GM19397 (cell line): ENCODE data around the gene RABAC1.
"Not testable (repeated sequence)": the region's sequence is repeated elsewhere in the genome, so short reads cannot be mapped to it uniquely, and the experiment has no call there.

Experiments used
- ATAC-seq: cut with Tn5 transposase; IDR thresholded peaks from one replicate; pipeline ENCODE4 v1.9.1; 2021; ENCODE audit warnings: mild to moderate bottlenecking, moderate library complexity; ENCODE audit not compliant: unreplicated experiment

RABAC1 gene

DNA sequence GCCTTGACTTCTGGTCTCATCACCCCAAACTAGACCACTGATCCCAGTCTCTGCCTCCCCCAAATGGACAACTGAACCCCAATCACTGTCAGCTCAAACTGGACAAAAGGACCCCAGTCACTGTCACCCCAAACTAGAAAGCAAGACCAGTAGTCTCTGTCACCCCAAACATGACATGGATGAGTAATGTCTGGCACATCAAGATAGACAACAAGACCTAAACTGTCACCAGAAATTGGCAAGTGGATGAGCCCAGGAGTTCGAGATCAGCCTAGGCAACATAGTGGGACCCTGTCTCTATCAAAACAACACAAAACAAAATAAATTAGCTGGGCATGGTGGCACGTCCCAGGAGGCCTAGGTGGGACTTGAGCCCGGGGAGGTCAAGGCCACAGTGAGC is 12.0 kb downstream of the RABAC1 start:
- ATAC-seq = no peak

DNA sequence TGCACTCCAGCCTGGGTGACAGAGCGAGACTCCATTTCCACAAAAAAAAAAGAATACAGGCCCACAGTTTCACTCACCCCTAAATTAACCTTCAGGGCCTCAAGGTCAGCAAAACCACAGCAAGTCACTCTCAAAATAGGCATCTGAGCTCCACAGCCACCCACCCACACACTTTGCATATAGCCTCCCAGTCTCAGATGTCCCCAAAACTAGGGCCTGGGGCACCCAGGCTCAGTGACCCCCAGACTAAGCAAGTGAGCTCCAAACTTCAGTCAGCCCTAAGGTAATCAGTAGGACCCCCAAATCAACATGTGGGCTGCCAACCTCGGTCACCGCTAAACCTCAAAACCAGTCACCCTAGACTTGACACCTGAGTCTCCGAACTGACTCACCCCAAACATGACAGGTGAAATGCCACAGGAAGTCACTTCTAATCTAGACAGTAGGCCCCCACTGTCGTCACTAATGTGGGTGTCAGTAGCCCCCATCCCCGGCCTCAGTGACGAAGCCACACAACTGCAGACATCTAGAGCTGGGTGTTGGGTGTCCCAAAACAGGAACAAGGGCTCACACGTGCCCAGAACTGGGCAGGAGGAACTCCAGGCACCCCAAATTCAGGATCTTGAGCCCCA is 13.9 kb downstream of the RABAC1 start:
- ATAC-seq = peak; percentile 78

DNA sequence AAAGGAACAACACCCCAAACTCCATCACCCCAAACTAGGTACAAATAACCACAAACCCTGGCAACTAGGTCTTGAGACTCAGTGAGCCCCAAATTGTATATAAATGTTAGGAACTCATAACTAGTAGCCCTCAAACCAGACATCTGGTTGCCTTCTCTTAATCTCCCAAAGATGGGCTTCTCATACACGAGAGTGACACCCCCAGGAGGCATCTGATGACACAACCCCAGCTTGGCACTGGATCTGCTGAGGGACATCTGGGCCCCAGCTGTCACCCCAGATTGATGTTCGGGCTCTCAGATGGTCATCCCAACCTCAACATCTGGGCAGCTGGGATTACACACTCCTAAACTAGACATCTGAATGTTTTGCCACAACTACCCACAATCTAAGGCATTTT is 14.8 kb downstream of the RABAC1 start:
- no peak for ATAC-seq

DNA sequence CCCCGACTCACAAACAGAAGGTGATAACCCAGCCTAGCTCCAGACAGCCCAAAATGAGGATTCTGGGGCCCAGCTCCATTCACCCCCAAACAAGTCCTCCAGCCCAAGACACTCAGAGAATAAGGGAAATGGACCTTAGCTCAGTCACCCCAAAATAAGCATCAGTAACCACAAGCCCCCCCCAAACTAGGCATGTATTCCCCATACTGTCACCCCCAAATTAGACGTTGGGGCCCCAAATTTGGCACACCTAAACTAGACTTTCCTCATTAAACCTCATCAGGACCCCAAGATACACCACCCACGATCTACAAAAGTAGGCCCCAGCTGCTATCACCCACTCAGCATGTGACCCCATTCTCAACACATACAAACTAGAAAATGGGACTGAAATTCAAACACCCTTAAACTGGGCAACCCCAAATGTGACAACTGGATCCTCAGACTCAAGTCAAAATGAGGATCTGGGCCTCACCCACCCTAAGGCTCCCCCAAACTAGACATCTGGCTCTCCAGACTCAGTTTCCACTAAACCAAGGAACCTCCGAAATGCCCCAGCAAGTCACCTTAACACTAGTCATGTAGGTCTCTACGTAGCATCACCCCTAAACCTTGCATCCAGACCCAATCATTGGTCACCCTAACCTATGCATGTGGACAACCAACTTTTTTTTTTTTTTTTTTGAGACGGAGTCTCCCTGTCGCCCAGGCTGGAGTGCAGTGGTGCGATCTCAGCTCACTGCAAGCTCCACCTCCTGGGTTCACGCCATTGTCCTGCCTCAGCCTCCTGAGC is 17.5 kb downstream of the RABAC1 start:
- ATAC-seq = no peak

DNA sequence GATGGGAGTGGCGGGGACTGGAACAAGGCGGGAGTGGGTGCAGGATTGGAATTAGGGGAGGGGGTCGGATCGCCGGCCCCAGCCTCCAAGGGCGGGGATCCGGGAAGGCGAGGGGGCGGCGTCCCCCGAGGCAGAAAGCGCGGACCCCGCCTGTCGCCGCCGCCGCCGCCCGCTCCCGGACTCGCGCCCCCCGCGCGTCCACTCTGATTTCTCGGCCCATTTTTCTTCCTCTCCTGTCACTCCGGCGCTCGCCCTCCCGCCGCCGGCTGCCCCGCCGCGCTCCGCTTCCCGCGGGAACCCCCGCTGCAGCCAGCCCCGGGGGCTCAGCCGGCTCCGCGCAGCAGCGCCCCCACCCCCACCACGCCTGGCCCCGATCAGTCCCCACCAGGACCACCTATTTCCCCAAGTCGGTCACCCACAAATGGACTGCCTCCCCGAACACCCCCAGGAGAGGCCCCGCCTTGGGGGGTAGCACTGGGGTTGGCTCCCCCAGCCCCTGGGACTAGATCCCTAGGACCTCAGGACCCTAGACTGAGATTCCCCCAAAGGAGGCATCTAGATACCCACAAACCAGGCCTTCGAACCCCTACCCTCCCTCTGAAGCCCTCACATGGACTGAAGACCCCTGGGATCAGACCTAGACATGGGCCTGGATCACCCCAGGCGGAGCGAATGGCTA is 18.3 kb downstream of the RABAC1 start:
- ATAC-seq = no peak

DNA sequence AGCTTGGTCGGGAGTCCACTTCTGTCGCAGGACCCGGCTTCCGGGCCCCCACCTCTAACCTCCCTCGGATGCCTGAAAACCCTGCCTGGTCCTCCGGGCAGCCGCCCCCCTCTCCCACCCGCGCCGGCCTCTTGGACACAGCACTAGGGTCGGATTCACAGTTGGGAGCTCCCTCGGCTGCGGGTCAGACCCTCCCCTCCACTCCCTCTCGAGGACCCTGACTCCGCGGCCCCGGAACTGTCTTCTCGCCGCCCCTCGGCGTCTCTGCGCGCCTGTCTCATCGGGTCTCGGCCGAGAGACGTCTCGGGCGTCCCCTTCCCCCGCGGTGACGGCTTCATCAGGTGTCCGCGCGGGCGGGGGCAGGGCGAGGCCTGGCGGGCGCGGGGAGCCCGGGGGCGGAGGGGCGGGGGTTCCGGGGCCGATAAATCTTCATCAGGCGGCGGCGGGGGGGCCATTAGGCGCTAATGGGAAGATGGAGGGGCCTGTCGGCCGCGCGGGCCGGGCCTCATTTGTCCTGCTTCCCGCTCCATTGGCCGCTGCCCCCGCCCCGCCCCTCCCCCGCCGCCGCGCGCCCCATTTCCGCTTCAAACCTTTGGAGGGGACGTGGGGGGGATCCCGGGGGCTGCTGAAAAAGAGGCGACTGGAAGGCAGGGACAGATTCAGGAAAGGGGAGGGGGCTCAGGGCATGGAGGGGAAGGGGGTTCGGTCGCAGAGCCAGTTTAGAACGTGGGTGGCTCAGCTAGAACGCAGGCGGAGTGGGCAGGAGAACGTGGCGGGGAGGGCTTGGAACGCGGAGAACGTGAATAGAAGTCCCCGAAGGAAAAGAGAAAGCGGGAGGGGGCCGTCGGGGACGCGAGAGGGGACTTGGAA is 19.0 kb downstream of the RABAC1 start:
- no peak for ATAC-seq

DNA sequence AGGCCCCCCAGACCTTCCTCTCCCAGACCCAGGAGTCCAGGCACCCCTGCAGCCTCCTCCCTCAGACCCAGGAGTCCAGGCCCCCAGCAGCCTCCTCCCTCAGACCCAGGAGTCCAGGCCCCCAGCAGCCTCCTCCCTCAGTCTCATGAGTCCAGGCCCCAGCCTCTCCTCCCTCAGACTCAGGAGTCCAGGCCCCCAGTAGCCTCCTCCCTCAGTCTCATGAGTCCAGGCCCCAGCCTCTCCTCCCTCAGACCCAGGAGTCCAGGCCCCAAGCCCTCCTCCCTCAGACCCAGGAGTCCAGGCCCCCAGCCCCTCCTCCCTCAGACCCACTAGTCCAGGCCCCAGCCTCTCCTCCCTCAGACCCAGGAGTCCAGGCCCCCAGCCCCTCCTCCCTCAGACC is 19.9 kb downstream of the RABAC1 start:
- not testable (repeated sequence) for ATAC-seq

DNA sequence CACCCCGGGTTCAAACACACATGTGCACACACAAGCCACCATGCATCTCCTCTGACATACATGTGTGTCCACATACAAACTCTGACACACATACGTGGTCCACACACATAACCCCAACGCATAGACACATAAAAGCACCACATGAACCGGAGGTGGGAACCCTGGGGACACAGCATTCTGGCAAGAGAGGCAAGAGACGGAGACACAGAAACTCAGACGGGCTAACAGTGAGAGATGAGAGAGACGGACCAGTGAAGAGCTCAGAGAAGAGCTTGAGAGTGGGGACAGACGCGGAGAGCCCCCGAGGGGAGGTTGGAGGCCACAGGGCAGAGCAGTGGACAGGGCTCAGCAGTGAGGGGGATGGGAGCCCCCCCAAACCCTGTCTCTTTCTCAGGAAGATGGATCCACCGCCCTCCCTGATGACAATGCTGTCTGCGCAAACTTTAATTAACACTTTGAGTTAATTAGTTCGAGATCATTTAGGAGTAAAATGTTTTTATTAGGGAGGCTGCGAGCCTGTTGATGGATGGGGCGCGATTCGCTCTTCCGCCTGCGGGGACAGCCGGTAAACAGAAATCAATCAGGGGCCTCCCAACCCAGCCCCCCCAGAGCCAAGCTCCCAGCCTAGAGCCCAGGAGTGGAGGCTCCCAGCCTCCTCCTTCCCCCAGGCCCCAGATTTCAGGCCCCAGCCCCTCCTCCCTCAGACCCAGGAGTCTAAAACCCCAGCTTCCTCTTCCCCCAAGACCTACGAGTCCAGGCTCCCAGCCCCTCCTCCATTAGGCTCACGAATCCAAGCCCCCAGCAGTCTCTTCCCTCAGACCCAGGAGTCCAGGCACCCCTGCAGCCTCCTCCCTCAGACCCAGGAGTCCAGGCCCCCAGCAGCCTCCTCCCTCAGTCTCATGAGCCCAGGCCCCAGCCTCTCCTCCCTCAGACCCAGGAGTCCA is 21.3 kb downstream of the RABAC1 start:
- ATAC-seq = no peak

DNA sequence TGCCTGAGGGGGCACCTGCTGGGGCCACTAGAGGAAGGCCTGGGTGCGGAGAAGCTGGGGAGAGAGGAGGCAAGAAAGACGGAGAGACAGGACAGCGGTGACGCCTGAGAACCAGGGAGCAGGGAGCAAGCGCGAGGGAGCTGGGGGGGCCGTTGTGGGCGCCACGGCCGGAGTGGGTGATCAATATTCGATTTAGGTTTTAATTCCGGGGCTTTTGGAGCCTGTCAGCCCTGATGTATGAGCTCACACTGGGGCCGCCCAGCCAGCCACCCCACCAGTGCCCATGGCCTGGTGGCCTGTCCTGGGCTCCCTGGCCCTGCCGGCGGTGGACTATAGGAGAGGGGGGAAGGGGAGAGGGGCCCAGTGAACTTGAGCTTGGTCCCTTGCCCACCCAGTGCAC is 22.2 kb downstream of the RABAC1 start:
- ATAC-seq = no peak

DNA sequence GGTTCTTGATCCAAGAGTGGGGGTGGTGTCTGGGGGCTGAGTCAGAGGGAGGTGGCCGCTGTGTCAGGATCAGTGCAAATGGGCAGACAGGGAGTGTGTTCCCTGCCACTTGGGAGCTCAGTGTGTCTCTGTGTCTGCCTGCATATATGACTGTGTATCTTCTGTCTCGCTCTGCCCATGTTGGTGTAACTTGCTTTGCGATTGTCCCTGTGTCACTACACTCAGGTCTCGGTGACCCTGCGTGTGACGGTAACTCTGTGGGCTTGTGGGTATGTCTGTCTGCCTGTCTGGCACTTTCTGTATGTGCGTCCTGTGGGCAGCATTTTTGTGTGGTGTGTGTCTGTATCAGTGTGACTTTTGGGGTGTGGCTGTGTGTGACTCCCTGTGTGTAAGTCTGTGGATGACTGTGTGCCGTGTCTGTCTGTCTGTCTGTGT is 22.7 kb downstream of the RABAC1 start:
- ATAC-seq = no peak

DNA sequence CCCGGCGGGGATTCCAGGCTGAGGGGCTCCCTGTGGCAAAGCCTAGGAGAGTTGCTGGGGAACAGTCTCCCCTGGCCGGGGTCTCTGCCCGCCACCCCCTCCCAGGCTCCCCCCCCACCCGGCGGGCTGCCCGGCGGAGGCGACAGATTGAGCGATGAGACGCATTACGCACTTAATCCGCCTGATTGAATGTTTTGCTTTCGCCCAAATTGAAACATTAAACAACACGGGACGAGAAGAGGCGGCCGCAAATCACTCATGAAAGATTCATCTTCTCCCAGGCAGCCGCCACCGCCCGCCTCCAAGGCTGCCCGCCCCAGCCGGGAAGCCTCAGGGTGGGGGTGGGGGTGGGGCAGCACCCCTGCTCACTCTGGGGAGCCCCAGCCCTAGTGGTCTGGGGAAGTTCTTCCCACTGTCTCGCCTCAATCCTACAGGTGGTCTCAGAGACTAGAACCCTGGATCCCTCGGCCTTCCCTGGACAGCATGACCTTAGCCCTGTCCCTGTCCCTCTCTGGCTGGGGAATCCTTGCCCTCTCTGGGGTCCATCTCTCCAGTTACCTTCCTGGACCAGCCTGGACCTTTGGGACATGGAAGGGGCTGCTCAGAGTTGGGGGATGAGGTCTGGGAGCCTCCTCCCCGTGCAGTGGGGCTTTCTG is 23.2 kb downstream of the RABAC1 start:
- no peak for ATAC-seq

DNA sequence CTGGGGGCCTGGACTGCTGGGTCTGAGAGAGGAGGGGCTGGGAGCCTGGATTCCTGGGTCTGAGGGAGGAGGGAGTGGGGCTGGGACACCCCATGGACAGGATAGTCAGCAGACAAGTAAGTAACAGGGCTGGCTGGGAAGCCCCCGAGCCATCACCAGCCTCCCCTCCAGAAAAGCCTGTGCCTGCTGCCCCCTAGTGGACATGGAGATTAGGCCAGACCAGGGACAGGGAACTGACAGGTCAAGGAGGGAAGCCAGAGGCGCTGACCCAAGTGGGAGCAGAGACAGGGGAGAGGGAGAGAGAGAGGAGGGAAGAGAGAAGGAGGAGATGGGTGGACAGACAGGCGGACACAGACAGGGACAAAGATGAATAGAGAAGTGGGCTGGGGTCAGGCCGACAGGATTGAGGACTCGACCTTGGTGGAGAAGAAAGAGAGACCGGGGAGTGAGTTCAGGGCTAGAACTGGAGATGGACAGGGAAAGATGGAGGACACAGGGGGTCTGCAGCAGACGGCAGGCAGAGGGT is 24.2 kb downstream of the RABAC1 start:
- no peak for ATAC-seq

DNA sequence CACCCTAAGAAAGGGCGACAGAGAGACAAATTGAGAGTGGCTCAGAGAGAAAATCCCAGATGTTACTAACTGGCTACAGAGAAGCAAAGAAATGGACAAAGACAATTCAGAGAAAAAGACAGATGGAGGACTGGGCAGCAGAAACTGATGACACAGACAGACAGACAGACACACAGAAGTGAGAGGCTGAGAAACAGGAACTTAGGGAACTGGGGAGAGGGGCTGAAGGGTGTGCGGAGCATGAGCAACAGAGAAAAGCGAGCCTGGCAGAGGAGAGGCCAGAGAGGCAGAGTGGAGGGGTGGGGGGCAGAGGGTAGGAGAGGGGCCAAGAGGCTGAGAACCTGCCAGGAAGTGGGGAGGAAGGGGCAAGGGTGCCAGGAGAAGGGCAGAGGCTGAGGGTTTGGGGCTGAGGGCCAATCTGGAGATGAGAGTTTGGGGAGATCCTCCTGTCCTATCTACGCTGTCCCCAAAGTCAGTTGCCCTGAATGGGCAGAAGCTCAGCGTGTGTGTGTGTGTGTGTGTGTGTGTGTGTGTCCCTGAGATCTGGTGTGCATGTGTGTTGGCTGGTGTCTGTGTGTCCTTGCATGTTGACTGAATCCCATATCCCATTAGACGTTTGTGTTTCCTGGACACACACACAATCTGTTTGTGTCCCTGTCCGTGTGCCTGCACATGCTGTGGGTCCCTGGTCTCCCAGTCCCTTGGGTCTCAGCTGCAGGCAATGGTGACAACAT is 25.3 kb downstream of the RABAC1 start:
- ATAC-seq = no peak

DNA sequence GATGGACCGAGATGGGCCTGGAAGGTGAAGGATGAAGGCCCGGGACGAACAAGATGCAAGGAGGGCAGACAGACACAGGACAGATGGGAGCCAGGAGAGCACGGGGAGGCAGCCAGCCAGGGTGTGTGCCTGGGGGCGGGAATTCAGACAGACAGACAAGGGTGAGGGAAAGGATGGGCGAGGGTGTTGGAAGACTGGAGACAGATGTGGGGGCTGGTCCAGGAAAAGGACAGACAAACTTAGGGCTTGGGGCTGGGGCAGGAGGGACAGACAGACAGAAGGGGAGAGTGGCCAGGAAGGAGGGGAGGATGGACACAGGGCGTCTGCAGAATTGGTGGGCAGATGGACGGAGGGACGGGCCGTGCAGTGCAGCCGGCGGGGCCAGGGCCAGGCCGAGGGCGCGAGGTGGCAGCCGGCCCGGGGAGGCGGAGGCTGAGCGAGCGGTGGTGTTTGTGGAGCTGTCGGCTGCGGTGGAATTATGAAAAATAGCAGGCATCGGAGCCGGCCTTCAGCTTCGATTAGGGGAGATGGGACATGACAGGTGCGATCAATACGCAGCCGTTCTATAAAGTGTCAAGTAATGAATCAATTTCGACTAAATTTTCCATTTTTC is 26.3 kb downstream of the RABAC1 start:
- no peak for ATAC-seq

DNA sequence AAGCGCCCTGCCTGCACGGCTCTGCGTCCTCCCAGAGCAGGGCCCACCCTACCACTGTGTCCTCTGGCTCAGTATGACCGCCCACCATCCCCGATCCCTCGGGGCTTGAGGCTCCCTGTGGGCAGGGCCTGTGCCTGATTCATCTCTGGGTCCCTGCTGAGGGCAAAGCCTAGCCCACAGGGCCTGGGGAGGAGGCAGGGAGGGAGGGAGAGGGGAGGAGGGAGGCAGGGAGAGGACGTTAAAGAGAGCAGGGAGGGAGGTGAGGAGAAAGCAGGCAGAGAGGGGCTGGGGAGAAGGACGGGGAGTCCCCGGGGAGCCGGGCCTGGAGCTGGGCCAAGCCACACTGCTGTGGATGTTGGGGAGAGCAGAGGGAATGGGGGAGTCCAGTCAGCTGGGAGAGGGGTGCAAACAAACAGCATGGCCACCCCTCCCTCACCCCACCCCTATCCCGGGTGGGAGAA is 26.8 kb downstream of the RABAC1 start:
- ATAC-seq = no peak

DNA sequence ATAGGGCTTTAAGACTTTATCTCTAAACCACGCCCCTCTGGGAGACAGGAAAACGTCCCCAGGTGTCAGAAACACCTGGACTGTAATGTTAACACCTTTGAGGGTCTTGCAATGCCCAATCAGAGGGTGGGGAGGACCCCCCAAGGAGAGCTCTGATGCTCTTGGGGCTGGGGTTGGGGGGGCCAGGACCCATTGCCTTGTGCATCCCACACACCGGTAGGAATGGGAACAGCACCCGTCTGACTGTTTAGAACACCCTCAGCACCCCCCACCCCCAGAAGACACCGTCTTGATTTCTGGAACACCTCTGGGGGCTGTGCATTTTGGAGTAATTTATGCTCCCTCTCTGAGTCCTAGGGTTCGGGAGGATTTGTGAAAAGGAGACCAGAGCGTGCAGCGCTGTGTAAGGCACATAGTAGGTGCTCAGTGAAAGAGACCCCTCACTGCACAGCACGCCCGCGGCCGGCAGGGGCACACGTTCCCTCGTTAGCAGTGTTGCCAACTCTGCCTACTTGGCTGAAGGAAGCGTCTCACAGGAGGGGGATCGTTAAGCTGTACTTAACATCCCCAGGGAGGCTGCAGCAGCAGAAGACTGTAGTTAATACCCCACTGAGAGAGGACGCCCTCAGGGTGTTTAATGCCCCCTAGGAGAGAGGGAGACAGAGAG is 28.1 kb downstream of the RABAC1 start:
- ATAC-seq = no peak

DNA sequence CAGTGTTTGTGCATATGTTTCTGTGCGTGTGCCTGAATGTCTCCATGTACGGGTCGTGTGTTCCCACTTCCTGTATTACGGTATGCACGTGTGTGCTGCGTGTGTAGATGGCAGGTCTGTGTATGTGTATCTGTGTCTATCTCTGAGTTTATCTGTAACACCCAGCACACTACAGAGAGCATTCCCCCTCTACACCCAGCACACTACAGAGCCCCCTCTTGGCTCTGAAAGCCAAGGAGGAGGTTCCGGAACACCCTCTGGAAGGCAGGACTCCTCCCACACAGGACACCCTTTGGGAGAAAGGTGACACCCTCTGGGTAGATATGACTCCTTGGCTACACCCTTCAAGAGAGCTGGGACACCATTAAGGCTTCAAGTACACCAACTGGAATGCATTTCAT is 28.8 kb downstream of the RABAC1 start:
- ATAC-seq = no peak
